Brain pericyte (primary cell): ENCODE data around the gene AFF1.

Source experiments
- DNase-seq: peaks from one replicate; pipeline ENCODE4 v3.0.0-alpha.2; 2012; ENCODE audit warnings: low read depth, low spot score

AFF1 gene

GRCh38 chr4:86950831-86951525 is 16.2 kb downstream of the AFF1 start:
- no peak for DNase-seq

DNA sequence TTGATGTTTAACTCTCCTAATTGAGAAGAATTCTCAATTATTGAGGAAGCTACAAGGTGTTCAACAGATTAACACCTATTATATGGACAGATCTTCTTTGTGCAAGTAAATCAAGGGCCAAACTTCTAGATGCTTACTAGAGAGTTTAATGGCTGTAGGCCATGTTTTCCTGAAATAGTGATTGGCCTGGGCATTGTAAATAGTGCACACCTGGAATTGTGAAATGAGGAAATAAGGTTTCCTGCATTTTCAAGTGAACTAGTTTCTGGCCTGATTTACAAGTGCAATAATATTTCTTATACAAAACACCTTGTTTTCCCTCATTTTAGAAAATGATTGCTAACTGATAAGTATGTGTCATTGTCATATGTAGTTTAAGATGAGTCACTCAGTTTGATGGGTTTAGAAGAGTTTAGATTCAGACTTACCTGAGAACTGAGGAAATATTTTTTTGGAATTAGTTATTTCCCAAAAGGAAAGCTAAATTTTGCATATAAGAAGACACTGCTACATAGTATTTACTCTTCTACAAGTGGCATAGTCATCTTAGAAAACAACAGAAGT is 21.2 kb downstream of the AFF1 start:
- DNase-seq, result no peak

GRCh38 chr4:86957215-86957614 is 22.4 kb downstream of the AFF1 start:
- DNase-seq, result no peak

DNA sequence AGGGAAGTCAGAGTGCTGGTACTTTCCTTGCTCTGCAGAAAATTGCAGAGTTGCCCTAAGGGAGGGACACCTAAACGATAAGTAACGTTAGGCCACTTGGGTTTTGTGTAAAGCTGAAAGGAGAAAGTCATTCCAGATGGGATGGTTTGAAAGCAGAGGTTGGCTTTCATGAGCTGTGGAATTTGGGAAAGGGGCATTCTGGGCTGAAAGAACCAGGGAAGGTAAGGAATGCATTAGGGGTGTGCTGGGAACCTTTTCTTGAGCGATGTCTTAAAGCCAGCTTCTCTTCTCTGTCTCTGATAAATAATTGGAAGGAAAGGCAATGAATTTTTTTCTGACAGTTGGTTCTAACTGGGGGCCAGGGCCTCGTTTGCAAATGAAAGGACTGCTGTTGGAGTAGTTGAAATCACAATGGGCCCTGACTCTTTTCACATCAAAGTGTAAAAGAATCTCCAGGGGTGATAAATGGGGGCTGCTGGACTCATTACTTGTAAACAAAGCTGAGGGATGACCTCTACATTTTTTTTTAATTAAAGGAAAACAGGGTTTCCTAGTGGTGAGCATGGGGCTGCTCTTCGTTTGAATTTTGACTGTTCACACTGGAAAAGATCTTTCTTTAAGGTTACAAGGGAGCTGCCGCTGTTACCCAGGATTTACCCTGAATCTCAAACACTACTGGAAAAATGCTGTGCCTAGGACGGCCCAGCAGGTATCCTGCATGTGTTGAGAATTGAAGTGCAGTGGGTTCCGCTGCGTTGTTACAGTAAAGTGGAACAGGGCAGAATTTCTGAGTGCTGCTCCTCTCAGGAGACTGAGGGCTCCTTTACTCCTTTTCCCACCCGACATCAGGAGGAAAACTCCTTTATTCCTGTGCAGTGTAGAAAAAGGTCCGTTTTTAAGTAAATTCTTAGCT is 25.0 kb downstream of the AFF1 start:
- no peak for DNase-seq

GRCh38 chr4:86960557-86960961 is 25.7 kb downstream of the AFF1 start:
- DNase-seq, result no peak

- no peak for DNase-seq
Measured at GRCh38 chr4:86961116-86961515, 26.3 kb downstream of the AFF1 start.

GRCh38 chr4:86961605-86962295 is 26.9 kb downstream of the AFF1 start:
- DNase-seq, result no peak

DNA sequence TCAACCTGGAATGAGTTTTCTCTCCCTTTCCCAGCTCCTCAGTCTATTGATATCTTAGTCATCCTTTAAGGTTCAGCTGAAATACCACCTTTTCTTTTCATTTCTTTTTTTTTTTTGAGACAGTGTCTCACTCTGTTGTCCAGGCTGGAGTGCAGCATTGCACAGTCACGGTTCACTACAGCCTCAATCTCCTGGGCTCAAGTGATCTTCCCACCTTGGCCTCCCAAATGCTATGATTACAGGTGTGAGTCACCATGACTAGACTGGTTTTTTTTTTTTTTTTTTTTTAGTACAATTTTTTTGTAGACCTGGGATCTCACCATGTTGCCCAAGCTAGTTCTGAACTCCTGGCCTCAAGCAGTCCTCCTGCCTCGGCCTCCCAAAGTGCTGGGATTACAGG is 28.9 kb downstream of the AFF1 start:
- no peak for DNase-seq

GRCh38 chr4:86965019-86965976 is 30.5 kb downstream of the AFF1 start:
- no peak for DNase-seq

- DNase-seq, result no peak
Measured at GRCh38 chr4:86967073-86967472, 32.3 kb downstream of the AFF1 start.

- DNase-seq, result no peak
Measured at GRCh38 chr4:86967798-86968197, 33.0 kb downstream of the AFF1 start.

- DNase-seq, result peak; percentile 30
Measured at GRCh38 chr4:86968547-86968946, 33.7 kb downstream of the AFF1 start.

DNA sequence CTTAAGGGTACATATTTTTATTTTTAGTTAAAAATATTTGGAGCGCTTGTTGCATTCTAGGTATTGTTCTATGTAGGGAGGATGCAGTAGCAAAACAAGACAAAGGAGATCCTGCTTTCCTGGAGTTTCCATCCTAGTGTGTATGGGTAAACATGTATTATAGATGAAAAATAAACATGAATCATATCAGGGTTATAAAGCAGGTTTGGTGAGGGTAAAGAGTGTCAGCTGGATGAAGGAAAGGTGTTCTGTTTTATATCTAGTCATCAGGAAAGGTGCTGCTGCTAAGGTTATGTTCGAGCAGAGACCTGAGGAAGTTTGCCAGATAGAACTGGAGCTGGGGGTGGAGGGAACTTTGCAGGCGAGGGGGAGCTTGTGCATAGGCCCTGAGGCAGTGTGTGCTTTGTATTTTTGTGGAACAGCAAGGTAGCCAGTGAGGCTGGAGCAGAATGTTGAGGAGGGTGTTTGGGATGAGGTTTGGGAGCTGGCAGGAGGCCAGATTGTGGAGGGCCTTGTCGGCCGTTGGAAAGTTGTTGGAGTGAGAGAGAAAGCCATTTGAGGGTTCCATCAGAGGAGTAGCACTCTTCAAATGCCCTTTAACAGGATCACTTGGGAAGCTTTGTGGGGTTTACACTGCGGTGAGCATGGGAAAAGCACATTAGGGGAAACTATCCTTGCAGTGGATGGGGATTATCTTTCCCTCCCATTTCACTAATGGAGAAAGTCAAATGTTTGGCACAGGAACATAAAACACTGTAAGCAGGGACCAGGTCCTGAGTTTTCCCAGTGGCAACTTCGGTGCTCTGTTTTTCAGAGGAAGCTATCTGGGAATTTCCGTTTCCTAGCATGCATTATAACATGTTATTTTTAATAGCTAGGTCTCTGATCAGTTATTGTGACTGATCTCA is 35.9 kb downstream of the AFF1 start:
- DNase-seq, result no peak

DNA sequence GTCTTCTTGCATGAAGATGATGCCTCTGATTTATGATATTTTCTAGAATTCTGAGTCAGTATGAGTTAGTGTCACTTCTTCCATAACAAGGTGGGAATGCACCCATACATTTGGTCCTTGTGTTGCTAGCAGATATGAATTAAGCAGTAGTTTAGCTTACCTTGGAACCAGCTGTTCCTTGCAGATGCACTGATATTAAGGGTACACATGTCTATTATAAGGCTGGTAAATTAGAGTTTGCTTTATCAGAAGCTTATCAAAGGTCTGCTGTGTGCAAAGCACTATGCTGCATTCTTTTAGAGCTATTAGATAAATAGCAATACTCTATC is 36.5 kb downstream of the AFF1 start:
- no peak for DNase-seq

DNA sequence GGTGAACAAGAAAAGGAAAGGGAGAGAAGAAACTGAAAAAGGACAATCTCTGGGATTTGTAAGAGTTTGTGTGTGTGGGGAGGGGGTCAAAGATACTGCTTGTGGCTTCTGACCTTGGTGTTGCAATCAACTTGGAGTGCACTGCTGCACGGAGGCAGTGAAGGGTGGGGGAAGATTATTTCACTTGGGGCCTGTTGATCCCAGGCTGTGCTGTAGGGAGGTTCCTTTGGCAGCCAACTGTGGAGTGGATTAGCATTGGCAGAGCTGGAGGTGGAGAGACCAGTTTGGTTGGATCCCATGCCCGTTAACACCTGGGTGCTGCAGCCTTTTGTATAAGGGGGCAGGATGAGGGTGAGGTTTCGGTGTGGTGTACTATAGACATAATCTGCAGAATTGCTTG is 38.2 kb downstream of the AFF1 start:
- DNase-seq, result no peak

DNA sequence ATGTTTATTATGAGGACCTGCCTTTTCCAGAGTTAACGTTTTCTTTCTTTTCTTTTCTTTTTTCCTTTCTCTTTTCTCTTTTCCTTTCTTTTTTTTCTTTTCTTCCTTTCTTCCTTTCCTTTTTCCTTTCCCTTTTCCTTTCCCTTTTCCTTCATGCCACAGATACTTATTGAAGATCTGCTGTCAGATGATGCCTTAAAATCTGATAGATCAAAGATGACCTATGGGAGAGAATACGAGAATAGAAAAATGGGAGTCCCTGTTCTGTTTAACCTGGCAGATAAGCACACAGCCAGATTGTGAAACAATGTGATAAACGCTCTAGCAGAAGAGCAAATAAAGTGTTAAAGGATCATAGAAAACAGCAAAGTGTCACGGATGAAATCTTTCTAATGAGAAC is 38.9 kb downstream of the AFF1 start:
- DNase-seq, result no peak

- DNase-seq, result no peak
Measured at GRCh38 chr4:86974551-86974994, 39.8 kb downstream of the AFF1 start.

DNA sequence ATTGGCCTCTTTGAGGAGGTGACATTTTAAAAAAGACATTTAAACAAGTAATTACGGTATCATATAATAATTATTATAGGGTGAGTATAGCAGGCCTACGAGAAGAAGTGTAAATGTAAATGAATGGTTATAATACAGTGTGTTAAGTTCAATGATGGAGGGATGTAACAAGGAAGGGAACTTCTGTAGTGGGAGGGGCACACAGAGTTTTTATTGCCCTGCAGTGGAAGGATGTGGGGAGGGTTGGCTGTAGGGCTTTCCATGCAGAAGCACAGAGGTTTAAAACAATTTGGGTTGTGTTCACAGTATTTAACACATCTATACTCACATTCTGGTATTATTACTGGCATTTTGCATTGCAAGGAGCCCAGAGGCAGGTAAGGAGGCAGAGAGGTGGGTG is 41.1 kb downstream of the AFF1 start:
- DNase-seq, result no peak

- DNase-seq, result no peak
Measured at GRCh38 chr4:86976801-86977485, 42.1 kb downstream of the AFF1 start.
